Stimulated activated CD8-positive, alpha-beta memory T cell treated with anti-CD3 and anti-CD28 coated beads, Interleukin-12 subunit alpha, Interleukin-12 subunit beta, amount 100 ng/mL, for 24 hours (primary cell): ENCODE measurements around the gene GATM.
"Not testable (repeated sequence)": the region's sequence is repeated elsewhere in the genome, so short reads cannot be mapped to it uniquely, and the experiment has no call there.

Experiments used
- DNase-seq: peaks from one replicate; pipeline ENCODE4 v3.0.0-alpha.2; 2020; ENCODE audit errors: extremely low read depth

GATM gene

GRCh38 chr15:45354711-45355110 is 23.6 kb downstream of the GATM start:
- no peak for DNase-seq

DNA sequence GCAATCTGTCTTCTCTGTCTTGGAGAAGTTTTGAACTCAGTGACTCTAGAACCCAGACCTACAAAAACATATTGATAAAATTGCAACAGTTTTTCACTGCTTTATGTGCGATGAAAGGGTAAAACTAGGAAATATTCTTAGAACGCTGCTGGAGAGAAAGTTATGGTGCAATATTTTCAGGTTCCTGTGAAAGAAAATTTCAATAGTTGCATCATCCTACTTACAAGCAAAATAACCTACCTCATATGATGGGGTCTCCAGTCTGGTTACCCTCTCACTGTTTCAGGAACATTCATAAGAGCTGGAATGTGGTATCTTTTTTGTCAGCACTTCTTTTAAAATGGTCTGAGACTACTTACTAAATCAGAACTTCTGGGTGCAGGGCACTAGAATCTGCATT is 27.1 kb downstream of the GATM start:
- no peak for DNase-seq

GRCh38 chr15:45349623-45350022 is 28.7 kb downstream of the GATM start:
- DNase-seq = no peak

GRCh38 chr15:45347989-45348388 is 30.4 kb downstream of the GATM start:
- no peak for DNase-seq

- no peak for DNase-seq
Observed at GRCh38 chr15:45347033-45347432, 31.3 kb downstream of the GATM start.

- no peak for DNase-seq
Observed at GRCh38 chr15:45346381-45346780, 32.0 kb downstream of the GATM start.

GRCh38 chr15:45343258-45343860 is 35.0 kb downstream of the GATM start:
- DNase-seq = no peak

GRCh38 chr15:45341790-45342189 is 36.6 kb downstream of the GATM start:
- DNase-seq = no peak

- DNase-seq = no peak
Observed at GRCh38 chr15:45340429-45340828, 37.9 kb downstream of the GATM start.

- DNase-seq = no peak
Observed at GRCh38 chr15:45338417-45338816, 39.9 kb downstream of the GATM start.

- DNase-seq = no peak
Observed at GRCh38 chr15:45337224-45337623, 41.1 kb downstream of the GATM start.

DNA sequence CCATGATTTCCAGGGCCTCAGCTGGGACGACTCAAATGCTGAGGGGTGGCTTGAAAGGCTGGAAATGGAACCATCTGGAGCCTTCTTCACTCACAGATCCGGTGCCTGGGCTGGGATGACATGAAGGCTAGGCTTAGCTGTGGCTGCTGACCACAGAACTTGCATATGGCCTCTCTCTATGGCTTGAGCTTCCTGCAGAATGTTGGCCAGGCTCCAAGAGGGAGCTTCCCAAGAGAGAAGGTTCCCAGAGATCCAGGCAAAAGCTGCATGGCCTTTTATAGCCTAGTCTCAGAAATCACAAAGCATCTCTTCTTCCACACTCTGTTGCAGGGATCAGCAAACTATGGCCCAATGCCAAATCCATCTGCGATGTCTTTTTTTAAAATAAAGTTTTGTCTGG is 44.8 kb downstream of the GATM start:
- no peak for DNase-seq

- no peak for DNase-seq
Observed at GRCh38 chr15:45332694-45333093, 45.6 kb downstream of the GATM start.

- no peak for DNase-seq
Observed at GRCh38 chr15:45331972-45332371, 46.4 kb downstream of the GATM start.

GRCh38 chr15:45328663-45329062 is 49.7 kb downstream of the GATM start:
- DNase-seq = no peak

GRCh38 chr15:45326741-45327140 is 51.6 kb downstream of the GATM start:
- no peak for DNase-seq

DNA sequence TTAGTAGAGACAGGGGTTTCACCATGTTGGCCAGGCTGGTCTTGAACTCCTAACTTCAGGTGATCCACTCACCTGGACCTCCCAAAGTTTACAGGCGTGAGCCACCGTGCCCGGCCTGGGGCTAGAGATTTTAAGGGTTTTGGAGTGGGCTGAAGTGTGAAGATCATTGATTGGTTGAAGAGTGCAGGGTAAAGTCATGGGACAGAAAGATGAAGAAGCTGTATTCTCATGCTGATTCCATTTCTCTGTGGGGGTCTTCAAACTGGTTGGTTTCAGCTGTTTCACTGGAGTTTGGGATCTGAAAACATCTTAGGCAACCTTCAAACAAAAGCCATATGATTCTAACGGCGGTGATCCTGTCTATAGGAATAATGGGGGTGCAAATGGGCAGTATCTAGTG is 52.1 kb downstream of the GATM start:
- no peak for DNase-seq

DNA sequence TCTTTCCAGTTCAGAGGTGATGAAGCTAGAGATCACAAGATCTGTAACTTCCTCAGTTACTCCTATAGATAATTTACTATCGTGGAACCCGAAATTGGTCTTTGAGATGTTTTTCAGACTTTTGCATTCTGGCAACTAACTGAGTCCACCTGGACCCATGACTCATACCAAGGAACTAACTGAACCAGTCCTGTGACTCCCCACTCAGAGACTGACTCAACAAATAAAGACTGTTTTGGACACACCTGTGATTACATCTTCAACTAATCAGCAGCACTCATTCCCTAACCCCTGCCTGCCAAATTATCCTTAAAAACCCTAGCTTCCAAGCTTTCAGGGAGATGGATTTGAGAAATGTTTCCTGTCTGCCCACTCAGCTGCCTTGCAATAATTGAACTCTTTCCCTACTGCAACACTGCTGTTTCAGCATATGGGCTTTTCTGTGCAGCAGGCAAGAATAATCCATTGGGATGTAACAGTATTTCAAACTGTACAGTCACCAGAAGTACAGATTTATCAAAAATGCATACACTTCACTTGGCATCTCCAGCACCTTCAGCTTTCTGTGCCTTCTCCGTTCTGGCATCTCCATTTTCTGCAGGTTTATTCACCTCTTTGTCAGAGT is 57.7 kb downstream of the GATM start:
- DNase-seq = no peak

GRCh38 chr15:45319472-45320214 is 58.7 kb downstream of the GATM start:
- no peak for DNase-seq

DNA sequence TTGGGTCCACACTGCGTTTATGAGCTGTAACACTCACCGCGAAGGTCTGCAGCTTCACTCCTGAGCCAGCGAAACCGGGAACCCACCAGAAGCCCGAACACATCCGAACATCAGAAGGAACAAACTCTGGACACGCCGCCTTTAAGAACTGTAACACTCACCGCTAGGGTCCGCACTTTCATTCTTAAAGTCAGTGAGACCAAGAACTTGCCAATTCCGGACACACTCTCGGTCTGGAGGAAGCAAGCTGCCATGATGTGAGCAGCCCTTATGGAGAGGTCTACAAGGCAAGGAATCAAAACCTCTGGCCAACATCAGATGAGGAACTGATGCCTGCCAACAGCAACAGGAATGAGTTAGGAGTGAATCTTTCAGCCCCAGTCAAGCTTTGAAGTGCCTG is 63.4 kb downstream of the GATM start:
- no peak for DNase-seq

DNA sequence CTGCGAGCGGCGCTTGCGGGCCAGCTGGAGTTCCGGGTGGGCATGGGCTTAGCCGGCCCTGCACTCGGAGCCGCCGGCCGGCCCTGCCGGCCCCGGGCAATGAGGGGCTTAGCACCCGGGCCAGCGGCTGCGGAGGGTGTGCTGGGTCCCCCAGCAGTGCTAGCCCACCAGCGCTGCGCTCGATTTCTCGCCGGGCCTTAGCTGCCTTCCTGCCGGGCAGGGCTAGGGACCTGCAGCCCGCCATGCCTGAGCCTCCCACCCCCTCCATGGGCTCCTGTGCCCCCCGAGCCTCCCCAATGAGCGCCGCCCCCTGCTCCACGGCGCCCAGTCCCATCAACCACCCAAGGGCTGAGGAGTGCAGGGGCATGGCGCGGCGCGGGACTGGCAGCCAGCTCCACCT is 64.2 kb downstream of the GATM start:
- DNase-seq = not testable (repeated sequence)
